ENCODE data around the gene GALK2.

Gene GALK2

DNA sequence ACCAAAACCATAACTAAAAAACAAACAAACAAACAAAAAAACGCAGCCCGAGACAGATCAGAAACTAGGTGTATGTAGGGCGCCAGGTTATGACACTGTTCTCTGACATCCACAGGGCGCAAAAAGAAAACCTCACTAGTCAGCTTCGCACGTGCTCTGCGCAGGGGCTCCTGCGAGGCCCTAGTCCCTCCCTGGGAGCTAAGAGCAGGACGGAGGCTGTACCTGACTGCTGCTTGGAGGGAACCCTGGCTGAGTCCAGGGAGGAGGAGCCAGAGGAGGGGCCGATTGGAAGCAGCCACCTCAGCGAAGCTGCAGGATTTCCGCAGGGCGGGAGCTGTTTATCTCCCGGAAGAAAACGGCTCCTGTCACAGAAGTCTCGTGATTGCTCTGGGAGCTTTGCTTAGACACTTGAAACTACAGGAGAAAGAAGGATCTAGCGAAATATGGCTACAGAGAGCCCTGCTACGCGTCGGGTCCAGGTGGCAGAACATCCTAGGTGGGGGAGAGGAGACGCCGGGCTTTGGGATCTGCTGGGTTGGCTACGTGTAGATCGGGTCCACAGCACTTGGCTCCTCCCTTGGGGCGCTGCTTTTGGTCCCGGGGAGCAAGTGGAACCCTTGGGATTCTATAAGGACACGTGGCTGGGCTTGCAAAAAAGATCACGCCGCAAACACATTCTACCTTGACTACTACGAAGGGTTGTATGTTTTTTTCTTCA lies at the start of gene GALK2:
GALK2 (plus strand) TSS at position 368 of the 718 bp plus-strand sequence; CDS start at position 444, 76 bp downstream.
- peak; percentile 90 for DNase-seq

DNA sequence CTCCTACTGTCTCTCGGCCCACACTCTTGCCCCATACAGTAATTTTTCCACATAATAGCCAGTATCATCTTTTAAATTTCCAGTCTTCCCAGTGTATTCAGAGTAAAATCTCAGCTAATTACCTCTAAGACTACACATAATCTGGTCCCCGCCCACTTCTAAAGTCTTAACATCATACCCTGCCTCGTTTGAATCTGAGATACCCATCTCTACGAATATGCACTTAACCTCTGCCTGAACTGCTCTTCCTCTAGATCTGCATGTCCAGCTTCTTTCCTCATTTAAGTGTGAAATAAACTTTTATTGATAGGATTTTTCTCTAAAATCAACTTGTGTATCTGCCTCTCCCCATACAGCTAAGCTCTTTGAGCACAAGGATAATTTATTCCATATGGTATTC lies 49.2 kb upstream of the GALK2 start:
- no peak for DNase-seq

GRCh38 chr15:49121901-49122300 lies 48.1 kb upstream of the GALK2 start:
- no peak for DNase-seq

GRCh38 chr15:49122541-49123062 lies 47.4 kb upstream of the GALK2 start:
- DNase-seq = no peak

- DNase-seq = no peak
These were observed 45.7 kb upstream of the GALK2 start for GRCh38 chr15:49124371-49124770.

DNA sequence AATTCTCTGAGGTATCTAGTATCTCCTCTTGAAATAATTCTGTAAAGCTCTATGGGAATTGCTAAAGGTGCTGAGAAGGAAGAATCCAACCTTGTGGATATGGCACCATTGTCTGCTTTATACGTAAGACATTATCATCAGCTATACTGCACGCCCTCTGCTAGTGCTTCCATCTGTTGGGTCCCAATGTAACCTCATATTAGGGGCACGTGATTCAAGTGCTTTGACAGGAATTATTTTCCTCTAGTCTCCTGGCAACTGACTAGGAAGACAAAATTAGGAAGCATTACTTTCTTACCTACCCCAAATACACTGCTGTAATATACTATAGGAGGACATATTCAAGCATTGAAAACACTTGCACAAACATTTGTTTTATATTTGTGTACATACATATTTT lies 38.6 kb upstream of the GALK2 start:
- no peak for DNase-seq

GRCh38 chr15:49134683-49135341 lies 35.2 kb upstream of the GALK2 start:
- no peak for DNase-seq

- DNase-seq = no peak
These were observed 34.6 kb upstream of the GALK2 start for GRCh38 chr15:49135342-49135857.

DNA sequence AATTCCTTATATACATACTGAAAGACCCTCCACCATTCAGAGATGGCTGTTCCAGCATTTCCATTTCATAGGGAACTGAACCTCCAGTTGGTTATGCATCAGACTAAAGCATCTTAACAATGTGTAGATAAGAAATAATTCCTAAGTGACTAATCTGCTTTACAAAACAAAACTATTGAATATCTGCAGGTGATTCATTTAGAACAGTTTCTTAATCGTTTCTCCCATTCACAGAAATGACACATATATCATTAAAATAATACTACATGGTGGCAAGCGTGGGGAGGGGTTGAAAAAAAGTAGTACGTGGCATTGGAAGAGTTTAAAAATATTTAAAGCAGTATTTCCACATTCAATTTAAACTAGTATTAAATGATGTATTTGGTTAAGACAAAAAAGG lies 34.1 kb upstream of the GALK2 start:
- no peak for DNase-seq

DNA sequence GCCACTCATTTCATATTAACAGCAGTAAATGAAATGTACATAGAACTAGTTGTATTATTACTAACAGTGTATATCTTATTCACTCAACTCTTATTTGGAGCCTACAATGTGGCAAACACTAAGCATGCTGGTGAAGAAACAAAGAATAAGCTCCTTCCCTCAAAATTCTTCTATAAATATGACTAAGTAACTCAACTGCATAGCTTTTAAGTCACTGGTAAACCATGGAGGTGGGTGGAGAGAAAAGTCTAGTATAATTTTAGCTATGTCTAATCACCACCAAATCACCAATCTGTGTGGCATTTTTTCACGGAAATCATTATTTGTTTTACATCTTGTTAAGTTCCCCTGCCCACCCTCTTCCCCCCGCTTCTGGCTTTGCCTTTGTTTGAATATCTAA lies 32.2 kb upstream of the GALK2 start:
- no peak for DNase-seq

DNA sequence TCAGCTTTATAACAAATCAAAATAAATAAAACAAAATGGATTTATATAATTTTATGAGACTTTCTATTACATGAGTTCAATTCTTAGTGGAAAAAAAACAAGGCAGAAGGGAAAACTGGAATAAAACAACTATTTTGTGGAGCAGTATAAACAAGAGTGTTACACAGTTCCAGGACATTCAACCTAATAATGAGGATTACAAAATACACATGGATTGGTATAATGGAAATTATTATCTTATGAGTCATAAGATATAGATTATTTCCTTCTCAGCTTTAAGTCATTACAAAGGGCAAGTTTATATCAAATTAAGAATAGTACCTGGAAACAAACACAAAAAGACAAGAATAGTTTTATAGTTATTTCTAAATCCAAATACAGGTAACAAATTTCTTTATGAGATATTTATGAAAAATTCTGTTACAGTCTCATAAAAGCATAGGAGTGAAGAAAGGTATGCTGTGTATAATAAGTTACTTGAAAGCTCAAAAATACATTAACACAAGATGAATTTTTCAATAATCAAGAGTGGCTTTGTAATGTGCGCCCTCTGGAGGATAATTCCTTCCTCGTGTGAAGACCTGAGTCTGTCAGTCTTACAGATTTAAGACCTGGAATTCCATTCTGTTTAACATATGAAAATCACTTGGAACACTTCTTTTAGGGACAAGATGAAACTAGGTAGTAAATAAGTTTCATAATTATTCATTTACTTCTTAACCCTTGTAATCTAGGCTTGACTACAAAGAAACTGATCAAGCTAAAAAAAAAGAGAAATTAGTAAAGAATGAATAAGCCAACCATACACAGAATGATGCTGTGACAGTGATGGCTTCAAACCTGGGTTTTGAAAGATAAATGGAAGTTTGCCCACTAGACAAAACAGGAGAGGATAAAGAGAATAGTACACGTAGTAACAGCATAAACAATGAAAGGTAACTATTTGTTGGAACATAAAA lies 24.1 kb upstream of the GALK2 start:
- DNase-seq = peak; percentile 15

GRCh38 chr15:49148298-49148697 lies 21.7 kb upstream of the GALK2 start:
- DNase-seq = no peak

GRCh38 chr15:49148727-49149126 lies 21.3 kb upstream of the GALK2 start:
- no peak for DNase-seq

DNA sequence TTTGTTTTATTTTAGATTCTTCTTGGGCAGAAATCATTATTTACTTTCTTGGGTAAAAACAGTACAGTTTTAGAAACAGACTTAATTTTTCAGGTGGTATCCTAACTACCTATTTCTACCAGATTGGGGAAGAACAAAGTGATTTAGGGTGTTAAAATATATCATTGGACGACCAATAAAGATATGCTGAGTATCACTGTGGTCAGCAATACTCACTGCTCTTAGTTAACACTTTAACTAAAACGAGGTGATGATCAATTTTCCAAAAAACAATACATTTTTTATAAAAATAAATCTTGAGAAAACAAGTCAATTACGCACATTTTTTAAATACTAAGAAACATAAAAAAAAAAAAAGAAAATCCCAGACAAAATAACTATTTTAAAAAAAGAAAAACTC lies 18.2 kb upstream of the GALK2 start:
- DNase-seq = no peak

DNA sequence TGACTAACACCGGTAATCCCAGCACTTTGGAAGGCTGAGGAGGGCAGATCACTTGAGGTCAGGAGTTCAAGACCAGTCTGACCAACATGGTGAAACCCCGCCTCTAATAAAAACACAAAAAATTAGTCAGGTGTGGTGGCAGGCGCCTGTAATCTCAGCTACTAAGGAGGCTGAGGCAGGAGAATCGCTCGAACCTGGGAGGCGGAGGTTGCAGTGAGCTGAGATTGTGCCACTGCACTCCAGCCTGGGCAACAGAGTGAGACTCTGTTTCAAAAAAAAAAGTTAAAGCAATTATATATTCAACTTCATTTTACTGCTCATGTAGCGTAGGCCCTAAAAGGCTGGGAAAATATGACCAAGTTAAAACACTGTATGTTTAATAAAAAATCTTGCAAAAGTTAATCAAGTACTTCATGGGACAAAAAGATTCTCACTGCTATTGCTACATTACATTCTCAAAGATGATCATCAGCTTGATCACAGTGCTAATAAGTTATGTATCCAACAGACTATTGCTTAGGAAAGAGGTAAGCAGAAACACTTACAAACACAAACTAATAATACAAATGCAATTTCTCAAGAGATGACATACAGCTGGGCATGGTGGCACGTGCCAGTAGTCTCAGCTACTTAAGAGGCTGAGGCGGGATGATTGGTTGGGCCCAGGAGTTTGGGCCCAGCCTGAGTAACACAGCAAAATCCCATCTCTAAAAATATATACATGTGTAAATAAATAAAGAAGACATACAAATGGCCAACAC lies 17.3 kb upstream of the GALK2 start:
- DNase-seq = no peak

DNA sequence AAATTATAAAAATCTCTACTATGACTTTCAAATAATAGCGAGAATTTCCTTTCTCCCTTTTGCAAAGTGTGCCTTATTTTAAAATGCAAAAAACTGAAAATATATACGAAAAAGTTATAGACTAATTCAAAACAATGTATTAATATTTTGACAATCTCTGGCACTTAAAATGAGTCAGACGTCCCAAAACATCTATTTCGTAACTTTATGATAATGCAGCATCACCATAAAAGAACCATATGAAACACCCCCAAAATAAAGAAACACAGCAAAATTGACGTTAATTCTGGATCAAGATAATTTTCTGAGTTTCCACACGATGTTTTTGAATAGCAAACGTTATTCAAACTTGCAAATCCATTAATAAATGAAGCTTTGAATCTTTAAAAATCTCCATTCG lies 15.7 kb upstream of the GALK2 start:
- no peak for DNase-seq

DNA sequence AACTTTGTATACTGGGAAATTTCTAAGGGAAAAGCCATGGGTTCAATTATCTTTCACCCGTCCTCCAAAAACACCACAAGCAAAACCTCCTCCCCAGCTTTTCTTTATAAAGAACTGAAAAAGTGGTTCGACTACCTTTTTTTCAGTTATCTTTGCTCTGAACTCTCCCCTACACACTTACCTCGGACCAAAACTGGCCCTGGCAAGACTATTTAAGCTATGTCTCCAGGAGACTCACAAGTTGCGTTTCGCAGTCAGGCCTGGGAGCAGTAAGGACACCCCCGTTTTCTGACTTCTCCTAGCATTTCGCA lies 15.3 kb upstream of the GALK2 start:
- no peak for DNase-seq

DNA sequence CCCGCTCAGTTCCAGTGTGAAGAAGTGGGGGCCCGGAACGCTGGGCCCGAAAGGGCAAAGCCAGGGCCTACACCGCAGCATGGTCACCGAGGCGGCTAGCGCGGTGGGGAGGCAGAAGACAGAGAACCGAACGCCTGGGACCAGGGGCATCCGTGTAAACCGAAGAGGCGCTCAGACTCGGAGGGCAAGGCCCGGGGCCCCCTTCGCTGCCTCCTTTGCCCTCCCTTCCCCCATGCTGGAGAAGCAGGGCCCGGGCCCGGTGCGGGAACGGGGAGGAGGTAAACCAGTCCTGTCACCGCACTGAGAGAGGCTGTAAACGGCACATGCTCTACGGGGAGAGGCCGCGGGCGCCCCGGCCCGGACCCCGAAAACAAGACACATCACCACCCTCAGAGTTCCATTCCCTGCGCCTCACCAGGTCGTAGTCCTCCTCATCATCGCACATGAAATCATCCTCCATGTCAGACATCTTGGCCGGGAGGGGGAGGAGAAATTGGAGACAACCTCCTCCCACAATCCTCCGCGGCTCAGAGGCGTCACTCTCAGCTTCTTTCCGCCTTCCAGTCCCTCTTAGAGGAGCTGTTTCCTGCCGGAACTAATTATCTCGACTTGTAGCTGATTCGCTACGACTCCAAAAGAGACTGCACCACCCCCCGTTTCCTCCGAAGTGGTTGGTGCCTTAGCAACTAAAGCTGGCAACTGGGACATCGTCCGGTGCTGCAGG lies 14.8 kb upstream of the GALK2 start, which contains the start of gene COPS2:
COPS2 (minus strand) TSS at position 490 of the 724 bp plus-strand sequence; CDS start at position 469, 21 bp downstream.
- peak; percentile 93 for DNase-seq

DNA sequence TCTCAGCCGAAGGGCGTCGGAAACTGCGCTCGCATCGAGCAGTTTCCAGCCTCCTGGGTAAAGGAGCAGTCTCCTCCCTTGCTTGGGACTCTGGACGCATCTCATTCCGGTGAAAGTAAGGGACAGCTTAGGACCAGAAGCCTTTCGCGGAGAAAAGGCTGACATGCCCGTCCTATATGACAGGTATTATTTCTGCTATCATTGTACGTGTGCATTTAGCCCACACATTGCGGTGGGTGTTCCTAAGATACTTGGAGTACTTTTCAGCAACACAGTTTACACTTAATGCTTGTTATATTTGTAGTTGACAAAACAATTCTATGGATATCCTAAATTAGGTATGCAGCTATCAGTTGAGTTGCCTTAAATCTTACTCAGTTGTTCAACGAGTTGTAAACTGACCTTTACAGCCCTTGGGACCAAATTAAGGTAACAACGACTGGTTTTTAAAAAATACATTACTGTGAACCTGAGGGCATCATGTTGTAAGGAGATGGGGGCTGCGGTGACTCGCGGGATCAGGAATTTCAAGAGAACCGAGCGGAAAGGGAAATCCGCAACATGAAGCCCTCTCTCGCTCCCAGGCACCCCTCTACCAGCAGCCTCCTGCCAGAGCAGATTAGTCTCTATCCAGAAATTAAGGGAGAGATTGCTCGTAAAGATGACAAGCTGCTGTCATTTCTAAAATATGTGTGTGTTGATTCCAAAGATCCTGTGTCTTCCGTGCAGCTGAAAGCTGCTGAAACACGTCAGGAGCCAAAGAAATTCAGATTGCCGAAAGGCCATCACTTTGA lies 14.0 kb upstream of the GALK2 start:
- DNase-seq = no peak

DNA sequence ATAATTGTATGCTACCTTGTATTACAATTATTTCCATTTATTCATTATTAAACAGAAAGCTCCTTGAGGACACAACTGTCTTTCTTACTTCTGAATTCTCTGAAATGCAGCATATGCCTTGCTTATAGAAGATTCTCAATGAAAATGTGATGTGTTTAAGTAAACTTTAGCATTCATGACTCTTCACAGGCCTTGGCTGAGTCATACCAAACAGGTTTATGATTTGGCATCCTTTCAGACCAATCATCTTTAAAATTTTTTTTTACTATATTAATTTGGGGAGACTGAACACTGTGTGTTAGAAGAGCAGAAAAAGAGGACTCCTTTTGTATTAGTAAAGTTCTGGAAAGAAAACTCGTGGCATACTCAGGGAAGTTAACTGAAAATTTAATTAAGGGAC lies 6.4 kb upstream of the GALK2 start:
- DNase-seq = no peak

GRCh38 chr15:49164865-49165264 lies 5.2 kb upstream of the GALK2 start:
- DNase-seq = no peak

Data from stimulated activated CD4-positive, alpha-beta T cell treated with anti-CD3 and anti-CD28 coated beads, Interleukin-15, amount 100 ng/mL, for 24 hours (primary cell).